B cell (primary cell): ENCODE measurements around the gene GPRIN2.

ENCODE experiments used
- EZH2 ChIP-seq: IDR thresholded peaks from 2 replicates; pipeline ENCODE4 v1.6.1; 2012; ENCODE audit warnings: borderline replicate concordance, low read depth, mild to moderate bottlenecking, moderate library complexity, low read length; ENCODE audit not compliant: insufficient read depth, poor library complexity, severe bottlenecking
- TF ChIP-seq, protein P1 (sequence below): fragments of 200-600 bp; IDR thresholded peaks from one replicate; pipeline ENCODE4 v1.8.0; 2022; ENCODE audit warnings: antibody characterized with exemption, mild to moderate bottlenecking

GRCh38 chr10:46546591-46547540 is 9.6 kb downstream of the GPRIN2 start:
- TF ChIP-seq, protein P1, sequence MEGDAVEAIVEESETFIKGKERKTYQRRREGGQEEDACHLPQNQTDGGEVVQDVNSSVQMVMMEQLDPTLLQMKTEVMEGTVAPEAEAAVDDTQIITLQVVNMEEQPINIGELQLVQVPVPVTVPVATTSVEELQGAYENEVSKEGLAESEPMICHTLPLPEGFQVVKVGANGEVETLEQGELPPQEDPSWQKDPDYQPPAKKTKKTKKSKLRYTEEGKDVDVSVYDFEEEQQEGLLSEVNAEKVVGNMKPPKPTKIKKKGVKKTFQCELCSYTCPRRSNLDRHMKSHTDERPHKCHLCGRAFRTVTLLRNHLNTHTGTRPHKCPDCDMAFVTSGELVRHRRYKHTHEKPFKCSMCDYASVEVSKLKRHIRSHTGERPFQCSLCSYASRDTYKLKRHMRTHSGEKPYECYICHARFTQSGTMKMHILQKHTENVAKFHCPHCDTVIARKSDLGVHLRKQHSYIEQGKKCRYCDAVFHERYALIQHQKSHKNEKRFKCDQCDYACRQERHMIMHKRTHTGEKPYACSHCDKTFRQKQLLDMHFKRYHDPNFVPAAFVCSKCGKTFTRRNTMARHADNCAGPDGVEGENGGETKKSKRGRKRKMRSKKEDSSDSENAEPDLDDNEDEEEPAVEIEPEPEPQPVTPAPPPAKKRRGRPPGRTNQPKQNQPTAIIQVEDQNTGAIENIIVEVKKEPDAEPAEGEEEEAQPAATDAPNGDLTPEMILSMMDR: no peak
- no peak for TF ChIP-seq EZH2
